ENCODE data around the gene AHCY.
"Not testable (repeated sequence)": the region's sequence is repeated elsewhere in the genome, so short reads cannot be mapped to it uniquely, and the experiment has no call there.

AHCY gene

GRCh38 chr20:34252431-34253086, 50.6 kb downstream of the AHCY start:
- DNase-seq: not testable (repeated sequence)

DNA sequence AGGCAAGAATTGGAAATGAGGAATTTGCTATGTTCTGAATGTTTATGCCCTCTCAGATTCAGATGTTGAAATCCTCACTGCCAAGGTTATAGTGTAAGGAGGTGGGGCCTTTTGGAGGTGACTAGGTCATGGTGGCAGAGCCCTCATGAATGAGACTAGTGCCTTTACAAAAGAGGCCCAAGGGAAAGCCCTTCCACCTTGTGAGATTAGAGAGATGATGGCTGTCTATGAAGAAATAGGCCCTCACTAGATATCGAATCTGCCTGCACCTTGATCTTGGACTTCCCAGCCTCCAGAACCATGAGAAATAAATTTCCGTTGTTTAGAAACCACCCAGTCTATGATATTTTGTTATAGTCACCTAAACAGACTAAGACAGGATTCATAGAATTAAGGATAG, 51.5 kb downstream of the AHCY start:
- DNase-seq: no peak

- no peak for DNase-seq
These were observed 53.1 kb downstream of the AHCY start for GRCh38 chr20:34250005-34250404.

- no peak for DNase-seq
These were observed 53.9 kb downstream of the AHCY start for GRCh38 chr20:34249291-34249690.

DNA sequence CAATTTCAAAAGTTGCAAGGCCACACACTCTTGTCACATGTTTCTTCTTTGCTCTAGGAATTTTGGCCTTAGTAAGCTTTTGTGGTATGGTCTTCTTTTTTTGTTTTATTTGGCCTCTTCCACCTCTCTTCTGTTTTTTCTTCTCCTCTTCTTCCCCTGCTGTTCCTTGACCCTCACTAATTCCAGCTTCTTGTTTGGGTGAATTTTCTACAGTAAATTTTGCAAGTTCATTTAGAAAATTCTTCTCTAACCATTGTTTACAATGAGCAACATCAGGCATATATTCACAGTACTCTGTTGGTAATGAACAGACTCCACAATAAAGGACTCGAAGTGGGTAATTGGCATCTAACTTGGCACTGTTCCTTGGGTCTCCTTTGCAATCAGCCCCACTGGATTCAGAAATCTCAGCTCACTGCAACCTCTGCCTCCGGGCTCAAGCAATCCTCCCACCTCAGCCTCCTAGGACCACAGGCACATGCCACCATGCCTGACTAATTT, 57.0 kb downstream of the AHCY start:
- DNase-seq: no peak

- DNase-seq: no peak
These were observed 59.8 kb downstream of the AHCY start for GRCh38 chr20:34243377-34243776.

GRCh38 chr20:34242879-34243278, 60.3 kb downstream of the AHCY start:
- DNase-seq: no peak

DNA sequence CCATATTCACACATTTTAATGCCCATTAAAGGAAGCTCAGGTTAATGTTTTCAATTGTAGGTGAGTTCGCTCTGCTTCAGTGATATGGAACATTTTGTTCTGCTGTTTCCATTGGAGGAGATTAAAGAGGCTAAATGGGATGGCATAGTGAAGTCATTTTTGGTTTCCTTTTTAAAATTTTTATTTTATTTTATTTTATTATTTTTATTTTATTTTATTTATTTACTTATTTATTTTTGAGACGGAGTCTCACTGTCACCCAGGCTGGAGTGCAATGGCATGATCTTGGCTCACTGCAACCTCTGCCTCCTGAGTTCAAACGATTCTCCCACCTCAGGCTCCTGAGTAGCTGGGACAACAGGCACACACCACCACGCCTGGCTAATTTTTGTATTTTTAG, 61.1 kb downstream of the AHCY start:
- not testable (repeated sequence) for DNase-seq

- peak; percentile 16 for DNase-seq
These were observed 62.2 kb downstream of the AHCY start, which contains the start of gene ASIP for GRCh38 chr20:34240693-34241615. Gene ASIP, plus strand, starts transcription at chr20:34241423. Its CDS starts 18,952 bp downstream, at chr20:34260375.

- DNase-seq: no peak
These were observed 63.0 kb downstream of the AHCY start for GRCh38 chr20:34240121-34240520.

DNA sequence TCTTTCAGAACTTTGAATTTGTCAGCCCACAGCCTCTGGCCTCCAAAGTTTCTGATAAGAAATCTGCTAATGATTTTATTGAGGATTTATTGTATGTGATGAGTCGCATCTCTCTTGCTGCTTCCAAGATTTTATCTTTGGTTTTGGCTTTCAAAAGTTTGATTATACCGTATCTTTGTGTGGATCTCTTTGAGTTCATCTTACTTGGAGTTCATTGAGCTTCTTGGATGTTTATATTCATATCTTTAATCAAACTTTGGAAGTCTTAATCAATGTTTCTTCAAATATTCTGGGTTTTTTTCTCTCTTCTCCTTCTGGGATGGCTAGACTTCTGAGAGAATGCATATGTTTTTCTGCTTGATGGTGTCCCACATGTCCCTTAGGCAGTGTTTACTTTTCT, 65.2 kb downstream of the AHCY start:
- DNase-seq: no peak

DNA sequence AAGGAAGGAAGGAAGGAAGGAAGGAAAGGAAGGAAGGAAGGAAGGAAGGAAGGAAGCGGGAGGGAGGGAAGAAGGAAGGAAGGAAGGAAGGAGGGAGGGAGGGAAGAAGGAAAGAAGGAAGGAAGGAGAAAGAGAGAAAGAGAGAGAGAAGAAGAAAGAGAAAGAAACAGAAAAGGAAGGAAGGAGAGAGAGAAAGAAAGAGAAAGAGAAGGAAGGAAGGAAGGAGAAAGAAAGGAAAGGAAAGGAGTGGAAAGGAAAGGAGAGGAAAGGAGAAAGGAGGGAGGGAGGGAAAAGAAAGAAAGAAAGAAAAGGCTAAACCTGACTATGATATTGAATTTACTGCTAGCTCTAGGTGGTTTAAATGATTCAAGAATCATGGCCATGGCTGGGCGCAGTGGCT, 67.3 kb downstream of the AHCY start:
- no peak for DNase-seq

DNA sequence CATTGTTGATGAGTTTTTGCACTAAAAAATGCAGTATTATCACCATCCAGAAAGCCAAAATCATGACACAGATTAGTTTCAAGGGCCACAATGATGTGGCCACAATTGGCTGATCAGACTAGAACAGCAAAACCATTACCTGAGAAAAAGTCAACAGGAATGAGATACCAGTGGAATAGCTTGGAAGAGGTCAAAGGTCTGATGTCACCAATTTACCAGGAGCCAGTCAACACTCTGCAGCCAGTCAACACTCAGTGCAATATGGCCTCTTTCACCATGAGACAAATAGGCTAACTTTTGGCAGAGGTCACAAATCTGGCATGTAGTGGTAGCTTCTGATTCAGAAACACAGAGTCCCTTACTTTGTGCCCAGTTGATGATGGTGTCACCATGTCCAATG, 69.5 kb downstream of the AHCY start:
- no peak for DNase-seq

DNA sequence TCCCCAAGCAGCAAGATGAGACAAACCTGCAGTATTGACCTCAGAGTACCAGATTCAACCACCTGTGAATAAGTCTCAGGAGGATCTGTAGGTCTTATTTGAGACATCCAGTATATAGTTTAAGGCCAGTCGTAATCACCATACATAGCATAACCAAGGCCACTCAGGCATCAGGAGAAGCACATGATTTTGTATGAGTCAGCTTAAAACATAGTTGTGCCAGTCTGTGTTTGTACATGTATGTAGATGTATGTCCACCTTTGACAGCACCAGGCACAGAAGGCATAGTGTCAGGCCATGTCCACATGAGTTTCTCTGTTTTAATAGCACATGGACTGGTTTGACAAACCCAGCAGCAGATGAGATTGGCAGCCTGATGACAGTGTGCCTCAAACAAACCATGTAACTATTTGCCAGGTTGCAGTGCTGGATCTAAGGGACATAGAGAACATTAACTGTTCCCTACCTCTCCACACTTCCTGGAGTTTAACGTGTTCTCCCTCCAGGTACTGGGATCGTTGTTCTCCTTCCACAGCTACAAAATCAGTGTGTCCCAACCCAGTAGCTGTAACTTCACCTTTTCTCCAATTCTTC, 70.6 kb downstream of the AHCY start:
- no peak for DNase-seq

DNA sequence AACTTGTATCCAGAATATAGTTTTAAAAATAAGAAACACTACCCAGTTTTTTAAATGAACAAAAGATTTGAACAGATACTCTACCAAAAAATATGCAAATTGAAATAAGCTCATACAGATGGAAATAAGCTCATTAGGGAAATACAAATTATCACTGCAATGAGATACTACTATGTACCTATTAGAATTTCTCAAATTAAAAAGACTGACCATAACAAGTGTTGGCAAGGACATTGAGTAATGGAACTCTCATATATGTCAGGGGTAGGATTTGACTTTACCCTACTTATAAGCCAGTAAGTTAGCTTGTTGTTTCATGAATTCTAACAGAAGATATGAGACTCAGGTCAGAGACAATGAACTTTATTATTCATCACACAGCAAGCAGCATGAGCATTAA, 71.5 kb downstream of the AHCY start:
- no peak for DNase-seq
